Endometrial microvascular endothelial cells (primary cell): Measurements from ENCODE around the gene GPR87. TPM values are rescaled to one million over a fixed set of nuclear protein-coding genes. Genes with fewer than 3 reads are reported as not detected.

Experiments used
- in situ Hi-C: cut with HindIII; loops from 2 replicates; pipeline ENCODE4 v1.10.0; 2017; ENCODE audit warnings: low sequenced_read_pairs, low pct_unique_long_range_greater_than_20kb; ENCODE audit errors: inconsistent ontology term
- total RNA-seq: library from RNA; depleted of rRNA; stranded (reverse); fragments of >200 nt; gene quantifications from one replicate; pipeline ENCODE4 v1.2.3, GENCODE V29; 2015; ENCODE audit errors: inconsistent ontology term

GPR87 gene
- total RNA-seq, 1 donor from 2014 or later: not detected

GRCh38 chr3:151259664-151260063 lies 57.0 kb downstream of the GPR87 start:
- in situ Hi-C loops: no loop called here

- in situ Hi-C loops: no loop called here
These were observed 59.9 kb downstream of the GPR87 start for GRCh38 chr3:151256749-151257148.

DNA sequence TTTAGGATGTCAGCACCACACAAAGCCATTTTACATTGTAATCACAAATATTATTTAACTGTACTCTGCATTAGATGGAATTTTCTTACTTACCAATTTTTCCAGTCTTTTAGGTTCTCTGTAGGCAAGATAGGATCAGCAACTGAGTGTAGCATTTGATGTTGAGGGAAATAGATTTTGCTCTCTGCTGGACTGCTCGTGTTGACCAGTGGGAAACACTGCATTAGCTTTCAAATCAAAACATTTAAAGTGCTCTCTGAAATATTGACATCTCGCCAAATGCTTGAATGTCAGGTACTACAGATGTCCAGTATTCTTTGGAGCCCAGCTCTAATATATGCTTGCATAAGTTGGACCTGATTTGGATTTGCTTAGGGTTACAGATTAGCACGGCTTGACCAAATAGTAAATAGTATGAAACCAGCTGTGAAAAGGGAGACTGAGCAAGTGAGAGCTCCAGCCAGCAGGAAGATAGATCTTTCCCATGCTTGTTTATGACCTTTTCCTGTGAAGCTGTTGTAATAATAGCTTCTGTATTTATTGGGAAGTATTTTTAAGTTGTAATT lies 67.8 kb downstream of the GPR87 start:
- in situ Hi-C loops: no loop called here

Other genes starting within 250 kb of the GPR87 start
- not detected for gene MED12L, start 231.2 kb downstream of the GPR87 start, total RNA-seq
- gene GPR171, start 113.6 kb downstream of the GPR87 start, total RNA-seq: not detected
- gene P2RY14, start 38.3 kb downstream of the GPR87 start, total RNA-seq: not detected
- gene P2RY13, start 12.7 kb upstream of the GPR87 start, total RNA-seq: not detected
- not detected for gene P2RY12, start 67.9 kb upstream of the GPR87 start, total RNA-seq
- gene IGSF10, start 144.2 kb upstream of the GPR87 start, total RNA-seq: not detected